ENCODE results near the gene ABLIM1.

Gene ABLIM1

DNA sequence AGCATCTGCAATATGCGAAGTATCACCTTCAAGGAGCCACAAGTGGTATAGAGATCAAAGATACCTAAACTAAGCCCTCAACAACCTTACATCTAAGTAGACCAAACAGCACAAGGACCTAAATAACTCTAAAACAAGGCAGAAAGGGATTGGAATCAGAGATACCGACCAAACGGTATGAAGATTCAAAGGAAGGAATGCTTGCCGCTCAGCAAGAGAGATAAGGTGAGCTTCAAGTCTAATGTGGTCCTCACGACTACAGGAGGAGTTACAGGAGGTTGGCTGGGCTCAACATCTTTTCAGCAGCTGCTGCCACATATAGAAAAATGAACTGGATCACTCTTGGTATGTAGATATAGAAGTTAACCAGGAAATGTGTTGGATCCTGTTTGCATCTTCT, 11.6 kb downstream of the ABLIM1 start:
- DNase-seq = no peak

DNA sequence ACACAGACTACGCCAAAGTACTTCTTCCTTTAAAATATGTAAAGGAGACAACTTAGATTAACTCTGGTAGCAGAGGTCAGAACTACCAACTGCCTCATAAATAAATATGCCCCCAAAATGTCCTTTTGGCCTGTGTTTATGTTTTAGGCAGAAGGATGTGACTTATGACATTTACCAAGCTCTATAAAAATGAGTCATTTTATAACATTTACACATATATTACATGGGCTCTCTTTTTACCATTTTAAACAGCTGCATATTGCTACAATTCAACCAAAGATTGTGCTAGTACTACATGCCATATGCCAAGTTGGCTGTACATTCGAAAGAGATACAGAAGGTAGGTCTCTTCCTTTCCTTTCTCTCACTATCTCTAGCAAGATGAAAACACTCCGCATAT, 12.4 kb downstream of the ABLIM1 start:
- no peak for DNase-seq

GRCh38 chr10:114643158-114643557, 14.9 kb downstream of the ABLIM1 start:
- no peak for DNase-seq

GRCh38 chr10:114642729-114643128, 15.3 kb downstream of the ABLIM1 start:
- no peak for DNase-seq

DNA sequence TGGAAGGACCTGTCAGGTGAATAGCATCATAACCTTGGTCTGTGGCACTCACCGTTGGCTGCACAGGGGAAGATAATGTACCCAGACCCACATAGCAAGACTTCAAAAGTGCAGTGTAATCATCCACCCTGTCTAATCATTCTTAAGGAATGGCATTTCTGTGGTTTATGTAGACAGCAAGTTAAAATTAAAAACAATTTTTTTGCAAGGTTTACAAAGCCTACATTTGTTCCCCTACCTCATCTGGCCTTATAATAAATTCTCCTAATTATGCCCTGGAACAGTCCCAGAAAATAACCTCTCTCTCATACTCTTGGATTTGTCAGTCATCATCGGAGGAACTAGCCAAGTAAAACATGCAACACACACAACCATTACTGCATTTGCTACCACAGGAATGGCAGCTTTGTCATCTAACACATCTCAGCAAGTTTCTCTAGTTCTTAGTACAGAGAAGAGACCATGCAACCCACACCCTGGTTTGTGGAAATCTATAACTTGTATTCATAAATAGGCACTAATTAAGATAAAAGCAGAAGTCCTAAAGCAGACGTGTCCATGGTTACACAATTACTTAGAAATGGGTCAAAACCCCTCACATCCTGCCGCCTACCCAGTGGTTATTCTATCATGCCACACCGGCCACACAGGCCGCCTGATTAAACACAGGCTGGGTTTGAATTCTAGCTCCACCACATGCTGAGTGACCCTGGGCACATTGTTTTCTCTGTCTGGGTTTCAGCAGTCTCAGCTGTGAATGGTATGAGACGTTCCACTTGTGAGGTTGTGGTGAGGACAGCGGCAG, 19.1 kb downstream of the ABLIM1 start:
- no peak for DNase-seq

DNA sequence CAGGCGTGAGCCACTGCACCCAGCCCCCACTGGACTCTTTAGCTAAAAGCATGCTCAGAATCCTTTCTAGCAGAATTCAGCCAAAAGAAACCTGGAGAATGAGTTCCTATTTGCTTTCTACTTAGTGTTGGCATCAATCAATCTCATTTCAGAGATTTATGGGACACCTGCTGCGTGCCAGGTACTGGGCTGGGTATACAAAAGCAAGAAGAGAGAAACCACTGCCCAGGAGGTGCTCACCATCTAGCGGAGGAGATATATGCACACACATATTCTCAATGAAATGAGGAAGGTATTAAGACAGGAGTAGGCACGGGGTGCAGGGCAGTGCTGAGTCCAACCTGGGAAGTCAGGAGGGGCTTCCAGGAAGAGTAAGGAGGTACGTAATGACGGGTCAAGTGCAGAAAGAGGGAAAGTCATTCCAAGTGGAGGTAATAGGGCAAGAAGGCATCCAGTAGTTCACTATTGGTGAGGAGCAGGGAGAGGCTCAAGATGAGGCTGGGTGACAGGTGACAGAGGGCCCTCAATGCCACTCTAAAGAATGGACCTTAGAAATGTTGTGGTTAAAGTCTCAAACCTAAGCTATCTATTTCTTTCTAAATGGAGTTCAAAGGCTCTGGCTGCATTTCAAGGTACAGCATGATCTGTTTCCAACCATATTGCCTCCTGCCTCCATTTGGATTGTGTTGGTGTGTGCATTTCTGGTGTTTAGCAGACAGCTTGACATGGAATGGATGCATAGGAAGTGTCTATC, 22.1 kb downstream of the ABLIM1 start:
- DNase-seq = no peak

DNA sequence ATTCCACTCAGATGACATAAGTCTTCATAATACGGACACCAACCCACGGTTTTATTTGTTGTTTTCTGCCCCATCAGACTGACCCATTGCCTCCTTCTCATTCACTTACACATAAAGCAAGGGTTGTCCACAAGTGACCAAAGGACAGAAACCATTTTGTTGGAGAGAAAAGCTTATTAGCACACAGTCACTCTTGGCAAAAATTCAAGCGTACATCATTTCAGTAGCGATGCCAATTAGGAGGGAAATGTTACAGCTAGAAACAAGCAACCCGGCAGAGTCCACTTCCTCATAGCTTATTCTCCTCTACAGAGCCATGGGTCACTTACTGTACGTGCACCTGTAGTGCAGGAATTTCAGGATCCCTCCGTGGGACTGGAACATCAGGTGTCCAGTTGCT, 23.0 kb downstream of the ABLIM1 start:
- no peak for DNase-seq

GRCh38 chr10:114634609-114634979, 23.5 kb downstream of the ABLIM1 start:
- no peak for DNase-seq

DNA sequence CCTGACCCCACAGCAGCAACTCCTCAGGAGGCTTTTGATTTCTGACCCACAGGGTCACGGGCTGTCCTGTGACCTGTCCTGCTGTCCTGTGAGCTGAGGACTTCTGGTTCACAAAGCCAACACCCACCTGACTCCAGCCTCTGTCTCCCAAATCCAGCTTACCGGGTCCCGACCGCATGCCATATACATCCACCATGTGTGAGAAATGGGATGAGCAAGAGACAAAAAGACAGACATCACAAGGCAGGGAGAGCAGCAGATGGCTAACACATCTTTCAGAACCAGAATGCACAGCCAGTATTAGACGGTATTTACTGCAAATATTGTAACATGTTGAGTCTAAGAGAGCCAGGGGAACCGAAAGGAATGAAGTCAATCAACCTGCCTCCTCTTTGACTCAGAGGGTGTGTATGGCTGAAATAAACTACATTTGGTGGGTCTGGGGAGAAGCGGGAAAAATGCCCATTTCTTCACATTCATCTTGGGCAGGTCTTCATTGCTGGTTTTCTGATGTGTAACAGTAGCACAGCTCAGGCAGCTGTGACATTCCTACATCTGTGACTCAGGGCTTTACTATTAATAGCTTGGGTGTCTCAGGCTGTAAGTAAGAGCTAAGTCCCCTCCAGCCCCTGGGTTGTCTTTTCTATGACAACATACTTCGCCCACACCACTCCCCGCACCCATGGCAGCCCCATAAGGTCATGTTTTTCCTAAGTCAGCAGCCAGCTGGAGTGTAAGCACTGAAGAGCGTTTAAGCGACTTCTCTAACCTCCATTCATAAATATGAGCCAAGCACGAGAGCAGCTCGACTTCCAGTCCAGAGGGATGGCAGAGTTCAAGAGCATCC, 25.0 kb downstream of the ABLIM1 start:
- DNase-seq = no peak

DNA sequence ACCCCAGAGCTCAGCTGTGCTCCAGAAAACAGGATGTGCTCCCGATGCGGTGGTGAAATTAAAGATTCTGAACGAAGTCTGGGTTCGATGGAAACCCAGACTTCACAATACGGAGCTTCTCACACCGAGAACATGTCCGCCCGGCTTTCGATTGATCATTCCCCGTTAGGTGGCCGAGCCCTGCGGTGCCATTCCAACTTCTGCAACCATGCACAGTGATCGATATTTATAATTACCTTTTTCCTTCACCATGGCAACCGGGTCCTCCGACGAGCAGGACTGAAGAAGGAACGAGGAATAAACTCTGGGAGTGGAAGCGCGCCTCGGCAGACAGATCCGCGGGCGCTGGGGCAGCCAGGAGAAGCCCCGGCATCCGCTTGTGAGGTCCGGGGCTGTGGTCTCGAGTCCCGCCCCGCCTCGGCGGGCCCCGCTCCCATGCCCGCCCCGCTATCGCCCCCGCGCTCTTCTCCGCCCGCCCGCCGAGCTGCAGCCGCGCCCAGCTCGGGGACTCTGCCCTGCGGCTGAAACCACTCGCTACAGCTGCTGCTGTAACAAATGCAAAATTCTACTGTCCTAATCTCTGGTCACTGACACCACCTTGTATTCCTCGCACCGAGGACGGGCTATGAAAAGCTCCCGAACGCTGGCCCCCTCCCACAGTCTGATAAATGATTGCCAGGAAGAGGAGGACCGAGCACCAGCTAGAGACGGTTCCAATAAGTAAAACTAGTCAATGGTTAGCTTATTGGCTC, 26.2 kb downstream of the ABLIM1 start:
- DNase-seq = no peak

DNA sequence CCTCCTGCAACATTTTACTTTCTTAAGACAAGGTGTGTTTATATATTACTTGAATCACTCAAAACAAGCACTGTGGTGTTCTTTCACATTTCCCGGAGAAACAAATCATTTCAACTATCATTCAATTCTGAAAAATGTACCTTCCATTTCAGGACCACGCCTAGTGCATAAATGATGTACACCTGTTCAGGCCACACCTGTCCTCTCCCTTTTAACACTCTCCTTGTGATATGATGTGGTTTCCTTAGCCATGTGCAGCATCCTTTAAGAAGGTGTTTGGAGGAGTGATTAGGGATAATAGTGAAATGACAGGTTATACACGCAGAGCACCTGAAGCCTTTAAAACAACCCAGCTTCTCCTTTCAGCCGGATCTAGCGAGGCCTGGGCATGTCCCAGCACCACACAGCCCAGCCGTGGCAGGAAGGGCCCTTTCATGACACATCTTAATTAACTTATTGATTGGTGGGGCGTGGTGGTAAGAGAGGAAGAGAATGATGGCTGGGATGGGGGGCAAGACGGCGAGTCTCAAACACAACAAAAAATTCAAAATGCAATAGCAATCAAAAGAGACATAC, 26.9 kb downstream of the ABLIM1 start:
- DNase-seq = no peak

- DNase-seq = no peak
Measured at GRCh38 chr10:114629824-114630730, 28.0 kb downstream of the ABLIM1 start.

DNA sequence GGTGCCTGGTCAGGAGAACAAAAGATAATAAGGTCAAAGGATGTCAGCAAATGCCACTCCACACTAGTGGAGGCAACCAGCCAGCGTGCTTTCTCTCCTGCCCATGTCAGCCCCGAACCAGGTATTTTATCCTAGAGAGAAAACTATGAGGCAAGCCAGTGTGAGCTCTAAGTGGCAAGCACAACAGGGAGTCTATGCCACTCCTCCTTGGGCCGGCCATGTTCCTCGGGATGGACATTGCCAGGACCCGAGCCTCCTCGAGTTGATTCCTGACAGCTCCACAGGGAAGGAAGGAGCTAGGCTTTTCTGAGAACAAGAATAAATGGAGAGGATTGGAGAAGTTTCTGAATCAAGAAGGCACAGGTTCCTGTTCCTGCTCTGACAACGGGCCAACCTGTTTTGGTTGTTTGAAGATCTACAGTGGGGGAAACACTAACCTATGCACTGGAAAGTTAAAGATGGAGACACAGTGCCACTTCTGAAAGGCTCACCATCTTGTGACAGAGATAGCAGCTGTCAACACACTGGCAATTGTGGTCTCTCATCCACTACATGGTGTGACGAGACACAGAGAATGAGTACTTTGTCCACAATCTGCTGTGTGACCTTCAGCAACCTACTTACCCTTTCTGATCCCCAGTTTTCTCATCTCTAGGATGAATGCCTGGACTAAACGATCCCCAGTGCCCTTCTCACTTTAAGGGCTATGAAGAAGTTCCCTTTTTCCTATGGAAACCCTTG, 28.8 kb downstream of the ABLIM1 start:
- DNase-seq = no peak

GRCh38 chr10:114628106-114628505, 30.0 kb downstream of the ABLIM1 start:
- DNase-seq = no peak

GRCh38 chr10:114626841-114627240, 31.2 kb downstream of the ABLIM1 start:
- no peak for DNase-seq

GRCh38 chr10:114624951-114625780, 32.9 kb downstream of the ABLIM1 start:
- DNase-seq = no peak

DNA sequence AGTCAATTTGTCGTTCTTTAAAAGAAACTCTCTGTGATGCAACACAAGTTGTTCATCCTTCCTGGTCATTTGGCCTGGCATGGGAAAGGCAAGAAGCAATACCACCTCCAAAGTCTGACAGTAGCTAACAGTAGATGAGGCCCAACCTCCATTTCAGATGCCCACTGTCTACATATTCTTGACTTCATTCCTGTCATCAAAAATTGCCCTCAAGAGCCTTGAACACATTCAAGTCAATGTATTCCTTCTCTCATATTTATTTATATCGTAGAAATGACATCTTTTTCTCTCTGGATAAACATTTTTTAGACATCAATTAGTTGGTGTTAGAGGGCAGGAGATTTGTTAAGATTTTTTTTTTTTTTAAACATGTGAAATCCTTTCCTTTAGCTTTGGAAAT, 33.7 kb downstream of the ABLIM1 start:
- no peak for DNase-seq

DNA sequence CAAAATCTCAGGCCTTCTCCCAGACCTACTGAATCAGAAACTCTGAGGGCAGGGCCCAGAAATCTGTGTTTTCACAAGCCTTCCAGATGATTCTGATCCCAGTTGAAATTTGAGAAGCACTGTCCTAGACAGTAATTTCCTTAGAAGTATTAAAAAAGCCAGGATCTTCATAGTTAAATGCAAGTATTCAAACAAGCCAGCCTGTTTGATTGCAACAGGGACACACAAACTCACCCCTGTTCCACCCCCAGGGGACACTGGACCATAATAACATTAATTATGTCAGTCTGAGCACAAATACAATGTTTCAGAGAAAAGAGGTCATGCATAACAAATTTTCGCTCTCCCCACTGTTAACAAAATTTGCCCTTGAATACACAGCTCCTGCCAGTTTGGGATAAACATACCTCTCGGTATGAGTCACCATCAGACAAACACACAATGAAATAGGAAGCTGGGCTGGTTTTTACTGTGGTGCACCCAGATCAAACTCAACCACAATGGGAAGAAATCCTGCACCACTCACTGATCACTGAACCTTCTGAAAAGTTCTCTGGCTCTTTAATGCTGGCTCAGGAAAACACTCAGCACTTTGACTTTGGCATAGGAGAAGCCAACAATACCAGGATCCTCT, 34.3 kb downstream of the ABLIM1 start:
- no peak for DNase-seq

DNA sequence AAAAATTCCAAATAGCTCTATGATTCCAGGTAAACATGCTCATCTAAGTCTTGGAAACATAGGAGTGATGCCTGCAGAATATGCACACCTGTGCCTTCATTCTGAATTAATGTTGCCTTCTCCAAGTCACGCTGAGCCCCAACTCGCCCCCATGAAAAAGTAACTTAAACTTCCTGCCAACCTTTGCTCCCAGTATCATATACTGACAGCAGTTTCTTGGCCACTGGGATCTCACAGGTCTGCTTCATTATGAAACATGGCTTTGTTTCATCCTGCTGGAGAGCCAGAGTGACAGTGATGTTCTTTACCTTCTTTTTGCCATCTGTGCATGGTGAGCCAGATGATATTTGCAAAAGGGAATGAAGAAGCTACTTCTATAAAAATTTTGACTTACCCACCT, 34.9 kb downstream of the ABLIM1 start:
- no peak for DNase-seq
